Measurements from ENCODE around the gene SMG5. TPM values are rescaled to one million over a fixed set of nuclear protein-coding genes. Genes with fewer than 3 reads are reported as not detected.

The SMG5 gene
- polyA plus RNA-seq, 1 donor from 2014 or later, result 57.3 TPM

DNA sequence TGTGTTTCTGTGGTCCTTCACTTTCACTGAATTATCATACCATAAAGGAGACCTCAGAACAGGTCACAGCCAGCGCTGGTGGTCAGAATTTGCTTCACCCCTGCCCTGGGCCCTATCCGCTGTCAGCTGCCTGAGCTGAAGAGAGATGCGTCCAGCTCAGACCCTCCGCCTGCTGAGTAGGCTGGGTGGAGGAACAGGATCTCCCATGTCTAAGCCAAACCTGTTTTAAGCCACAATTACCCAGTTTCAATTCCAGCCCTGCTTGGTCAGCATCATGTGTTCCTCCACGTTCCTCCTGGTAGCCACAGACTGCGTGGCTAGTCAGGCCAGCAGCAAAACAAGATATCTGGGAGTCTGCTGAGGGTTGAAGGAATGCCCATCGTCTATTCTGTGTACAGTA is 54.1 kb downstream of the SMG5 start:
- H2AFZ ChIP-seq (ENCODE audit: low read depth, low read length), result no peak overlapping the region
- H3K9me3 ChIP-seq (ENCODE audit: low read length), result no peaks in the 10 kb centered on the region
- H3K9me2 ChIP-seq (ENCODE audit: insufficient read depth, low read length), result no peaks in the 10 kb centered on the region
- TF ChIP-seq, protein P1, sequence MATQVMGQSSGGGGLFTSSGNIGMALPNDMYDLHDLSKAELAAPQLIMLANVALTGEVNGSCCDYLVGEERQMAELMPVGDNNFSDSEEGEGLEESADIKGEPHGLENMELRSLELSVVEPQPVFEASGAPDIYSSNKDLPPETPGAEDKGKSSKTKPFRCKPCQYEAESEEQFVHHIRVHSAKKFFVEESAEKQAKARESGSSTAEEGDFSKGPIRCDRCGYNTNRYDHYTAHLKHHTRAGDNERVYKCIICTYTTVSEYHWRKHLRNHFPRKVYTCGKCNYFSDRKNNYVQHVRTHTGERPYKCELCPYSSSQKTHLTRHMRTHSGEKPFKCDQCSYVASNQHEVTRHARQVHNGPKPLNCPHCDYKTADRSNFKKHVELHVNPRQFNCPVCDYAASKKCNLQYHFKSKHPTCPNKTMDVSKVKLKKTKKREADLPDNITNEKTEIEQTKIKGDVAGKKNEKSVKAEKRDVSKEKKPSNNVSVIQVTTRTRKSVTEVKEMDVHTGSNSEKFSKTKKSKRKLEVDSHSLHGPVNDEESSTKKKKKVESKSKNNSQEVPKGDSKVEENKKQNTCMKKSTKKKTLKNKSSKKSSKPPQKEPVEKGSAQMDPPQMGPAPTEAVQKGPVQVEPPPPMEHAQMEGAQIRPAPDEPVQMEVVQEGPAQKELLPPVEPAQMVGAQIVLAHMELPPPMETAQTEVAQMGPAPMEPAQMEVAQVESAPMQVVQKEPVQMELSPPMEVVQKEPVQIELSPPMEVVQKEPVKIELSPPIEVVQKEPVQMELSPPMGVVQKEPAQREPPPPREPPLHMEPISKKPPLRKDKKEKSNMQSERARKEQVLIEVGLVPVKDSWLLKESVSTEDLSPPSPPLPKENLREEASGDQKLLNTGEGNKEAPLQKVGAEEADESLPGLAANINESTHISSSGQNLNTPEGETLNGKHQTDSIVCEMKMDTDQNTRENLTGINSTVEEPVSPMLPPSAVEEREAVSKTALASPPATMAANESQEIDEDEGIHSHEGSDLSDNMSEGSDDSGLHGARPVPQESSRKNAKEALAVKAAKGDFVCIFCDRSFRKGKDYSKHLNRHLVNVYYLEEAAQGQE (IDR thresholded peaks at IDR 0.05; ENCODE audit: borderline replicate concordance), result no peak
- TF ChIP-seq EP300 (conservative IDR thresholded peaks at IDR 0.05; ENCODE audit: poor library complexity, severe bottlenecking) (no peak), MXI1 (conservative IDR thresholded peaks at IDR 0.05; ENCODE audit: poor library complexity, severe bottlenecking) (no peak), SMC3 (conservative IDR thresholded peaks at IDR 0.05; ENCODE audit: poor library complexity) (no peak), POLR2AphosphoS5 (IDR thresholded peaks at IDR 0.05) (no peak), TAF1 (IDR thresholded peaks at IDR 0.05; ENCODE audit: low read depth) (no peak), RAD21 (conservative IDR thresholded peaks at IDR 0.05) (no peak)
- TF ChIP-seq, protein P2, sequence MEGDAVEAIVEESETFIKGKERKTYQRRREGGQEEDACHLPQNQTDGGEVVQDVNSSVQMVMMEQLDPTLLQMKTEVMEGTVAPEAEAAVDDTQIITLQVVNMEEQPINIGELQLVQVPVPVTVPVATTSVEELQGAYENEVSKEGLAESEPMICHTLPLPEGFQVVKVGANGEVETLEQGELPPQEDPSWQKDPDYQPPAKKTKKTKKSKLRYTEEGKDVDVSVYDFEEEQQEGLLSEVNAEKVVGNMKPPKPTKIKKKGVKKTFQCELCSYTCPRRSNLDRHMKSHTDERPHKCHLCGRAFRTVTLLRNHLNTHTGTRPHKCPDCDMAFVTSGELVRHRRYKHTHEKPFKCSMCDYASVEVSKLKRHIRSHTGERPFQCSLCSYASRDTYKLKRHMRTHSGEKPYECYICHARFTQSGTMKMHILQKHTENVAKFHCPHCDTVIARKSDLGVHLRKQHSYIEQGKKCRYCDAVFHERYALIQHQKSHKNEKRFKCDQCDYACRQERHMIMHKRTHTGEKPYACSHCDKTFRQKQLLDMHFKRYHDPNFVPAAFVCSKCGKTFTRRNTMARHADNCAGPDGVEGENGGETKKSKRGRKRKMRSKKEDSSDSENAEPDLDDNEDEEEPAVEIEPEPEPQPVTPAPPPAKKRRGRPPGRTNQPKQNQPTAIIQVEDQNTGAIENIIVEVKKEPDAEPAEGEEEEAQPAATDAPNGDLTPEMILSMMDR (IDR thresholded peaks at IDR 0.05; ENCODE audit: poor library complexity, severe bottlenecking), result no peak
- H3K79me2 ChIP-seq (replicated peaks; ENCODE audit: insufficient read depth, low read length), result no peaks in the 10 kb centered on the region
- H3K27ac ChIP-seq (ENCODE audit: low read length), result no peak overlapping the region
- H3K36me3 ChIP-seq (ENCODE audit: insufficient read depth, low read length), result no peaks in the 10 kb centered on the region
- no peaks in the 10 kb centered on the region for H4K20me1 ChIP-seq (ENCODE audit: insufficient read depth)
- no peak overlapping the region for H3K4me3 ChIP-seq (ENCODE audit: low read length)
- H3K27me3 ChIP-seq (ENCODE audit: insufficient read depth, low read depth, low read length), result no peaks in the 10 kb centered on the region
- H3K4me2 ChIP-seq (ENCODE audit: low read length), result no peak overlapping the region
- H3K9ac ChIP-seq (ENCODE audit: low read length), result no peak overlapping the region
- H3F3A ChIP-seq (ENCODE audit: insufficient read depth, low read length, poor library complexity, severe bottlenecking), result no peaks in the 10 kb centered on the region

DNA sequence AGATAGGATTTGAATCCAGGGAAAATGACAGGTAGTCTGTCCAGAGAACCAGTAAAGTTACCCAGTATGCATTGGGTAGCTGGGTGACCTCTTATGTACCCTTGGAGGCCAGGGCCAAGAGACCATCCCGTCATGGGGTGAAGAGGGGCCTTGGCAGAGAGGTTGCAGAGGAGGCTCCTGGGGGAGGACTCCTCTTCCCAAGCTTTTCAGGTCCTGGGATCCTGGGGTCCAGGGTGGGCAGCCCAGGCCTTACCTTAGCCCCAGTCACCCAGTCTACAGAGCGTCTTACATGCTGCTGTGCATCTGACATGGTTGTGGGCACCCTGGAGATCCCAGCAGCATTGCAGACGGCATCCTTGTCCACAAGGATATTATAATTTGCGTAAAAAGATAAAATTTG is 55.8 kb downstream of the SMG5 start:
- H3K27ac ChIP-seq (ENCODE audit: low read length), result no peak overlapping the region
- H3K36me3 ChIP-seq (ENCODE audit: insufficient read depth, low read length), result no peaks in the 10 kb centered on the region
- H3K4me2 ChIP-seq (ENCODE audit: low read length), result no peak overlapping the region
- no peak overlapping the region for H3K4me3 ChIP-seq (ENCODE audit: low read length)
- no peaks in the 10 kb centered on the region for H3K27me3 ChIP-seq (ENCODE audit: insufficient read depth, low read depth, low read length)
- no peaks in the 10 kb centered on the region for H3K9me2 ChIP-seq (ENCODE audit: insufficient read depth, low read length)
- H3K9me3 ChIP-seq (ENCODE audit: low read length), result no peaks in the 10 kb centered on the region
- TF ChIP-seq TAF1 (IDR thresholded peaks at IDR 0.05; ENCODE audit: low read depth) (no peak), RAD21 (conservative IDR thresholded peaks at IDR 0.05) (no peak), EZH2 (IDR thresholded peaks at IDR 0.05; ENCODE audit: borderline replicate concordance, insufficient read depth, low read length, poor library complexity, severe bottlenecking) (no peak), SMC3 (conservative IDR thresholded peaks at IDR 0.05; ENCODE audit: poor library complexity) (no peak), EP300 (conservative IDR thresholded peaks at IDR 0.05; ENCODE audit: poor library complexity, severe bottlenecking) (no peak), MXI1 (conservative IDR thresholded peaks at IDR 0.05; ENCODE audit: poor library complexity, severe bottlenecking) (no peak), POLR2AphosphoS5 (IDR thresholded peaks at IDR 0.05) (no peak)
- TF ChIP-seq, protein P1 (IDR thresholded peaks at IDR 0.05; ENCODE audit: borderline replicate concordance), result no peak
- TF ChIP-seq, protein P2 (IDR thresholded peaks at IDR 0.05; ENCODE audit: poor library complexity, severe bottlenecking), result no peak
- H3K9ac ChIP-seq (ENCODE audit: low read length), result no peak overlapping the region
- H2AFZ ChIP-seq (ENCODE audit: low read depth, low read length), result no peak overlapping the region
- no peaks in the 10 kb centered on the region for H4K20me1 ChIP-seq (ENCODE audit: insufficient read depth)
- H3K79me2 ChIP-seq (replicated peaks; ENCODE audit: insufficient read depth, low read length), result no peaks in the 10 kb centered on the region
- no peaks in the 10 kb centered on the region for H3F3A ChIP-seq (ENCODE audit: insufficient read depth, low read length, poor library complexity, severe bottlenecking)

All from neural cell (in vitro differentiated cells).